HFFc6 (cell line): Measurements from ENCODE around the gene ARL4D. TPM values are rescaled to one million over a fixed set of nuclear protein-coding genes. Genes with fewer than 3 reads are reported as not detected.

Experiments
- DNase-seq: peaks from one replicate; pipeline ENCODE4 v3.0.0-alpha.2; 2018
- H3K27ac Mint-ChIP-seq: 2 replicates; pipeline ENCODE4 v1.8.0; 2020; ENCODE audit warnings: mild to moderate bottlenecking, mixed read lengths
- H3K27me3 Mint-ChIP-seq: 2 replicates; pipeline ENCODE4 v1.8.0; 2021; ENCODE audit warnings: mild to moderate bottlenecking, moderate library complexity, mixed read lengths; ENCODE audit not compliant: insufficient read depth
- H3K36me3 Mint-ChIP-seq: 2 replicates; pipeline ENCODE4 v1.8.0; 2021; ENCODE audit warnings: low read depth, mixed read lengths
- H3K4me1 Mint-ChIP-seq: 2 replicates; pipeline ENCODE4 v1.8.0; 2020; ENCODE audit warnings: low read depth, mixed read lengths
- H3K4me3 Mint-ChIP-seq: 2 replicates; pipeline ENCODE4 v1.8.0; 2020; ENCODE audit warnings: mild to moderate bottlenecking, moderate library complexity, mixed read lengths
- H3K9me3 Mint-ChIP-seq: 2 replicates; pipeline ENCODE4 v1.8.0; 2020; ENCODE audit warnings: mild to moderate bottlenecking, mixed read lengths
- CTCF ChIP-seq: fragments of 200-600 bp; sonication (generic); IDR thresholded peaks from 2 replicates; pipeline ENCODE4 v1.5.0; 2021; ENCODE audit warnings: antibody characterized with exemption, mild to moderate bottlenecking
- total RNA-seq, 6 experiments: library from RNA; stranded (reverse); fragmentation: NEBNext Ultra II Directional; extraction: Animal tissue kit (Norgen Biotek cat#: 25700); gene quantifications; 2 replicates in 1 of 6; 3 replicates in 5 of 6; pipeline ENCODE4 v1.2.3, GENCODE V29; 2021

Gene ARL4D
- total RNA-seq, 6 experiments from 2014 or later = 24.9 to 27.5 (median 26.3) TPM

GRCh38 chr17:43445009-43445589 is 46.3 kb downstream of the ARL4D start:
- no peaks in the 10 kb centered on the region; the same call in 1 of the 2 replicates for H3K27me3 Mint-ChIP-seq
- DNase-seq = no peak
- no peak overlapping the region for H3K4me3 Mint-ChIP-seq
- H3K4me1 Mint-ChIP-seq = peaks cover 31% of the 10 kb centered on the region
- H3K27ac Mint-ChIP-seq = no peak overlapping the region
- no peaks in the 10 kb centered on the region for H3K36me3 Mint-ChIP-seq
- TF ChIP-seq CTCF = no peak
- H3K9me3 Mint-ChIP-seq = no peaks in the 10 kb centered on the region

- H3K27ac Mint-ChIP-seq = no peak overlapping the region
- no peaks in the 10 kb centered on the region for H3K9me3 Mint-ChIP-seq
- H3K4me3 Mint-ChIP-seq = no peak overlapping the region
- H3K4me1 Mint-ChIP-seq = peaks cover 31% of the 10 kb centered on the region
- H3K27me3 Mint-ChIP-seq = no peaks in the 10 kb centered on the region; the same call in 1 of the 2 replicates
- H3K36me3 Mint-ChIP-seq = no peaks in the 10 kb centered on the region
- TF ChIP-seq CTCF = no peak
- DNase-seq = no peak
Measured at GRCh38 chr17:43446773-43447172, 48.0 kb downstream of the ARL4D start.

- no peaks in the 10 kb centered on the region for H3K9me3 Mint-ChIP-seq
- TF ChIP-seq CTCF = no peak
- no peak overlapping the region for H3K4me3 Mint-ChIP-seq
- H3K4me1 Mint-ChIP-seq = peaks cover 19% of the 10 kb centered on the region
- no peak overlapping the region for H3K27ac Mint-ChIP-seq
- H3K36me3 Mint-ChIP-seq = no peaks in the 10 kb centered on the region
- H3K27me3 Mint-ChIP-seq = no peaks in the 10 kb centered on the region; the same call in 1 of the 2 replicates
- no peak for DNase-seq
Measured at GRCh38 chr17:43448720-43449469, 50.1 kb downstream of the ARL4D start.

GRCh38 chr17:43449470-43450248 is 50.9 kb downstream of the ARL4D start:
- Mint-ChIP-seq H3K36me3 (no peaks in the 10 kb centered on the region), H3K27me3 (no peaks in the 10 kb centered on the region; the same call in 1 of the 2 replicates), H3K4me3 (no peak overlapping the region), H3K4me1 (peaks cover 11% of the 10 kb centered on the region), H3K27ac (no peak overlapping the region), H3K9me3 (no peaks in the 10 kb centered on the region)
- no peak for DNase-seq
- TF ChIP-seq CTCF = no peak

Other genes with a start within 250 kb of the ARL4D start
- 100 to 1,000 TPM; 104 to 123 (median 118) TPM for gene NBR1, start 227.8 kb upstream of the ARL4D start, total RNA-seq
- 10 to 100 TPM; 12.0 to 17.5 (median 15.5) TPM for gene TMEM106A, start 187.1 kb upstream of the ARL4D start, total RNA-seq
- not detected for gene CCDC200, start 170.4 kb upstream of the ARL4D start, total RNA-seq
- 1,000 to 10,000 TPM; 2,816 to 4,226 (median 3,242) TPM for gene RNU2-1, start 165.0 kb upstream of the ARL4D start, total RNA-seq
- gene DHX8, start 85.0 kb downstream of the ARL4D start, total RNA-seq = 10 to 100 TPM; 57.2 to 65.6 (median 61.7) TPM
- 1 to 10 TPM; 4.7 to 6.9 (median 5.8) TPM for gene ETV4, start 147.3 kb downstream of the ARL4D start, total RNA-seq